HFF-Myc (cell line): ENCODE results near the gene GABARAPL1.
"Not testable (repeated sequence)": the region's sequence is repeated elsewhere in the genome, so short reads cannot be mapped to it uniquely, and the experiment has no call there.

ENCODE experiments used
- DNase-seq: peaks from one replicate; pipeline ENCODE4 v3.0.0-alpha.2; 2011; ENCODE audit warnings: low read depth; ENCODE audit errors: extremely low read depth
- H3K4me3 ChIP-seq: replicated peaks from 2 replicates; pipeline ENCODE4 v1.5.1; 2011; ENCODE audit warnings: low read depth, mild to moderate bottlenecking, control low read depth, low read length
- CTCF ChIP-seq: IDR thresholded peaks from 2 replicates; pipeline ENCODE4 v1.5.1; 2012; ENCODE audit warnings: mild to moderate bottlenecking, low read depth, low read length, control low read depth; ENCODE audit errors: missing control alignments

Gene GABARAPL1

GRCh38 chr12:10186299-10186698 lies 26.4 kb upstream of the GABARAPL1 start:
- no peak for DNase-seq
- TF ChIP-seq CTCF: no peak
- no peak overlapping the region for H3K4me3 ChIP-seq

GRCh38 chr12:10186958-10187357 lies 25.7 kb upstream of the GABARAPL1 start:
- DNase-seq, H3K4me3 ChIP-seq: not testable (repeated sequence)

- TF ChIP-seq CTCF: no peak
- DNase-seq: no peak
- H3K4me3 ChIP-seq: no peak overlapping the region
Measured at GRCh38 chr12:10189653-10190052, 23.0 kb upstream of the GABARAPL1 start.

GRCh38 chr12:10190558-10191388 lies 21.9 kb upstream of the GABARAPL1 start:
- H3K4me3 ChIP-seq: no peak overlapping the region
- peak; percentile 80 for TF ChIP-seq CTCF
- DNase-seq: no peak

GRCh38 chr12:10191865-10192264 lies 20.8 kb upstream of the GABARAPL1 start:
- H3K4me3 ChIP-seq: no peak overlapping the region
- no peak for TF ChIP-seq CTCF
- DNase-seq: no peak

GRCh38 chr12:10194160-10194670 lies 18.5 kb upstream of the GABARAPL1 start:
- H3K4me3 ChIP-seq: no peak overlapping the region
- DNase-seq: no peak
- no peak for TF ChIP-seq CTCF

- no peak overlapping the region for H3K4me3 ChIP-seq
- no peak for TF ChIP-seq CTCF
- no peak for DNase-seq
Measured at GRCh38 chr12:10196210-10196609, 16.5 kb upstream of the GABARAPL1 start.
